ENCODE results near the gene C12orf57.

Gene C12orf57

GRCh38 chr12:6958609-6959057 is 14.8 kb downstream of the C12orf57 start:
- Mint-ChIP-seq H3K27ac (peak overlapping the region; percentile 98), H3K9me3 (no peaks in the 10 kb centered on the region), H3K4me1 (peaks cover 88 to 97% of the 10 kb centered on the region in 2 donors), H3K36me3 (peaks cover 72 to 92% of the 10 kb centered on the region in 2 donors), H3K4me3 (peak overlapping the region; percentile 89), H3K27me3 (no peaks in the 10 kb centered on the region)
- DNase-seq (no peak), ATAC-seq (replicated peaks) (no peak)

DNA sequence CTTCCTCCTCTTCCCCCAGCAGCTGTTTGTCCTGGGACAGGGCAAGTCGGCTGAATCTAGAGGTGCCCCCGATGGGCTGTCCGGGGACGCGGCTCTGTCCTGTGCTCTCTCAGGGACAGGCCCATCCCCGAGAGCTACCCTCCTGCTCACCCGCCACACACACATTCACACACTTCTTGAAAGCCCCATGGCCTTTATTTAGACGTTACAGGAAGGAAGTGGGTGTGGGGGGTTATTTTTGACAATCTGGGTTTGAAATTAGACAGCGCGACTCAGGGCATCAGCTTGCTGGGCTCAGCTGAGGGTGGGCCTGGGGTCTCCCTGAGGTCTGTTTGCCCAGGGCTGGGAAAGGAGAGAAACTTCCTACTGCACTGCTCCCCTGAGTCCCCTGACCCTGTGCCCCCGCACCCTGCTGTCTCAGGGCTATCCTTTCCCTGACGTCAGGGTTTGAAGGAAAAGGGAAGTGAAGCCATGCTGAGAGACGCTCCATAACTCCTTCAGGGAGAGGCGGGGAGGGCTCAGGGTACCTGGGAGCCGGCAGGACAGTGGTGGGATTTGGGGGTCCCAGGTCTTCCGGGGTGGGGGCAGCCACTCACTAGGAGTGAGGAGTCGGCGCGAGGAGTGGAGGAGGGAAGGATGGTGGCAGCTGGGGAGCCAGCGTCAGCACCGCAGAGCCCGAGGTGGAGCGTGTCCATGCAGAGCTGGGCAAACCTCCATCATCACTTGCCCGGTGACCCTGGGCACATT is 15.4 kb downstream of the C12orf57 start:
- Mint-ChIP-seq H3K4me3 (peak overlapping the region; percentile 89), H3K27ac (peak overlapping the region; percentile 98), H3K36me3 (peaks cover 68 to 86% of the 10 kb centered on the region in 2 donors), H3K9me3 (no peaks in the 10 kb centered on the region), H3K4me1 (peaks cover 84 to 96% of the 10 kb centered on the region in 2 donors), H3K27me3 (no peaks in the 10 kb centered on the region)
- ATAC-seq (replicated peaks) (peak; percentile 68 to 71), DNase-seq (peak; percentile 80)

DNA sequence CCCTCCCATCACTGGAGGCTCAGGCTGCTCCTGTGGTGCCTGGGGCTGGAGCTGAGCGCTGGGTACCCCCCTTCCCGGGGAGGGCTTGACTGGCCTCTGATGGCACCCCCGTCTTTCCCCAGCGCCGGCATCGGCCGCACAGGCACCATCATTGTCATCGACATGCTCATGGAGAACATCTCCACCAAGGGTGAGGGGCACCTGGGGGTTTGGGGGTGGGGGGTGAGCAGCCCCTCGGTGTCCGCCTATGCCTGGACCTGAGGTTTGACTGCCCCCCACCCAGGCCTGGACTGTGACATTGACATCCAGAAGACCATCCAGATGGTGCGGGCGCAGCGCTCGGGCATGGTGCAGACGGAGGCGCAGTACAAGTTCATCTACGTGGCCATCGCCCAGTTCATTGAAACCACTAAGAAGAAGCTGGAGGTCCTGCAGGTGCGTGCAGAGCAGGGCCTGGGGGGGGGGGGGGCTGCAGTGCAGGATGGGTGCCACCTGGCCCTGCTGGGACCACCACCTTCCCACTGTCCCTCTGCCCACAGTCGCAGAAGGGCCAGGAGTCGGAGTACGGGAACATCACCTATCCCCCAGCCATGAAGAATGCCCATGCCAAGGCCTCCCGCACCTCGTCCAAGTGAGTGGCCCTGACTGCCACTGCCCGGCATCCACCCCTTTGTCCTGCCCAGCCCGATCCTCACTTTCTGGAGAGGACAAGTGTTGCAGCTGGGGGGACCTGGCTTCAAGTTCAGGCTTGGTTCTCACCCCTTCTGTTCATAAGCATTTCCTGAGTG is 16.2 kb downstream of the C12orf57 start:
- Mint-ChIP-seq H3K4me1 (peaks cover 78 to 96% of the 10 kb centered on the region in 2 donors), H3K27ac (peak overlapping the region; percentile 98), H3K27me3 (no peaks in the 10 kb centered on the region), H3K9me3 (no peaks in the 10 kb centered on the region), H3K4me3 (peak overlapping the region; percentile 89), H3K36me3 (peaks cover 60 to 82% of the 10 kb centered on the region in 2 donors)
- ATAC-seq (replicated peaks) (no peak), DNase-seq (no peak)

DNA sequence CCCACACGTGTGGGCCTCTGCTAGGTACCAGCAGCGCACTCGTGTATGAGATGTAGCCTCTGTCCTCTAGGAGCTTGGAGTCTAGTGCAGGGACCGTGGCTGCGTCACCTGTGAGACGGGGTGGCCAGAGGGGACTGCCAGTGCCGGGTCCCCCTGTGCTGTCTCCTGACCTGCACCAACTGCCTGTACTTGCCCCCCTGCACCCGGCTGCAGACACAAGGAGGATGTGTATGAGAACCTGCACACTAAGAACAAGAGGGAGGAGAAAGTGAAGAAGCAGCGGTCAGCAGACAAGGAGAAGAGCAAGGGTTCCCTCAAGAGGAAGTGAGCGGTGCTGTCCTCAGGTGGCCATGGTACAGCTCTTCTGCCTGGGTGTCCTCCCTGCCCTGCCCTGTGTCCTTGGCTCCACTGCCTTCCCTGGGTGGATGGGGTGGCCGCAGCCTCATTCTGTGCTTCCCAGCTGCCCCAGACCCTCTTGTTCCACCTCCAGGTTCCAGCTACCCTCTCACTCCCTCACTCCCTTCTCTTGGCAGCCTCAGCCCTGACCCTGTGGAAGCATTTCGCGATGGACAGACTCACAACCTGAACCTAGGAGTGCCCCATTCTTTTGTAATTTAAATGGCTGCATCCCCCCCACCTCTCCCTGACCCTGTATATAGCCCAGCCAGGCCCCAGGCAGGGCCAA is 16.9 kb downstream of the C12orf57 start:
- ATAC-seq (replicated peaks) (peak; percentile 4 to 15), DNase-seq (peak; percentile 7)
- Mint-ChIP-seq H3K4me1 (peaks cover 79 to 96% of the 10 kb centered on the region in 2 donors), H3K4me3 (peak overlapping the region; percentile 89), H3K9me3 (no peaks in the 10 kb centered on the region), H3K36me3 (peaks cover 62 to 82% of the 10 kb centered on the region in 2 donors), H3K27ac (peak overlapping the region; percentile 98), H3K27me3 (no peaks in the 10 kb centered on the region)

DNA sequence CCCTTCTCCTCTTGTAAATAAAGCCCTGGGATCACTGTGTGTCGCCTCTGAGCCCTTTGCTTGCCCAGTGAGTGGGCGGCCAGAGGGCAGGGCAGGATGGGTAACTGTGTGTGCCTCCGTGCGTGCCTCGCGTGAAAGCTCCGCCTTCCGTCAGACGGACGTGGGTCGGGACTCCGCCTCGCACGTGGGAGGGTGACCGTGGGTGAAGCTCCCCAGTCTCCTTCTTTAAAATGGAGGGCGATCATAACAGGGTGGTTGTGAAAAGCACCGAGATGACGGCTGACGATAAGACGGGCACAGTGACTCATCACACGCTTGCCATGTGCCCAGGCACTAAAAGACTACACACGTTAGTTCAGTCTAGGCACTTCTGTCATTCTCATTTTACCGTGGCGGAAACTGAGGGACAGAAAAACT is 17.5 kb downstream of the C12orf57 start:
- Mint-ChIP-seq H3K4me3 (peak overlapping the region; percentile 89), H3K36me3 (peaks cover 60 to 81% of the 10 kb centered on the region in 2 donors), H3K27ac (peak overlapping the region; percentile 98), H3K4me1 (peaks cover 76 to 95% of the 10 kb centered on the region in 2 donors), H3K9me3 (no peaks in the 10 kb centered on the region), H3K27me3 (no peaks in the 10 kb centered on the region)
- peak; percentile 89 for DNase-seq
- ATAC-seq (replicated peaks): peak; percentile 52 to 54

- Mint-ChIP-seq H3K4me3 (peak overlapping the region; percentile 89), H3K36me3 (peaks cover 57 to 79% of the 10 kb centered on the region in 2 donors), H3K4me1 (peaks cover 73 to 95% of the 10 kb centered on the region in 2 donors), H3K27ac (peak overlapping the region; percentile 98), H3K27me3 (no peaks in the 10 kb centered on the region), H3K9me3 (no peaks in the 10 kb centered on the region)
- ATAC-seq (replicated peaks) (peak; percentile 13 to 16), DNase-seq (no peak)
Measured at GRCh38 chr12:6961695-6962284, 18.0 kb downstream of the C12orf57 start.

GRCh38 chr12:6962285-6963015 is 18.6 kb downstream of the C12orf57 start:
- DNase-seq (no peak), ATAC-seq (replicated peaks) (no peak)
- Mint-ChIP-seq H3K9me3 (no peaks in the 10 kb centered on the region), H3K27ac (peak overlapping the region; percentile 98), H3K4me3 (peak overlapping the region; percentile 89), H3K4me1 (peaks cover 71 to 90% of the 10 kb centered on the region in 2 donors), H3K36me3 (peaks cover 54 to 73% of the 10 kb centered on the region in 2 donors), H3K27me3 (no peaks in the 10 kb centered on the region)

GRCh38 chr12:6963016-6963731 is 19.4 kb downstream of the C12orf57 start:
- peak overlapping the region; percentile 98 for H3K27ac Mint-ChIP-seq
- no peaks in the 10 kb centered on the region for H3K9me3 Mint-ChIP-seq
- no peak for ATAC-seq (replicated peaks)
- H3K27me3 Mint-ChIP-seq: no peaks in the 10 kb centered on the region
- H3K36me3 Mint-ChIP-seq: peaks cover 55 to 71% of the 10 kb centered on the region in 2 donors
- H3K4me1 Mint-ChIP-seq: peaks cover 68 to 90% of the 10 kb centered on the region in 2 donors
- peak overlapping the region; percentile 2 to 33 for H3K4me3 Mint-ChIP-seq
- no peak for DNase-seq

GRCh38 chr12:6963791-6964413 is 20.1 kb downstream of the C12orf57 start:
- ATAC-seq (replicated peaks): no peak
- Mint-ChIP-seq H3K36me3 (peaks cover 52 to 71% of the 10 kb centered on the region in 2 donors), H3K9me3 (no peaks in the 10 kb centered on the region), H3K27me3 (no peaks in the 10 kb centered on the region), H3K4me3 (no peak overlapping the region), H3K4me1 (peaks cover 66 to 90% of the 10 kb centered on the region in 2 donors), H3K27ac (peak overlapping the region; percentile 89)
- DNase-seq: no peak

DNA sequence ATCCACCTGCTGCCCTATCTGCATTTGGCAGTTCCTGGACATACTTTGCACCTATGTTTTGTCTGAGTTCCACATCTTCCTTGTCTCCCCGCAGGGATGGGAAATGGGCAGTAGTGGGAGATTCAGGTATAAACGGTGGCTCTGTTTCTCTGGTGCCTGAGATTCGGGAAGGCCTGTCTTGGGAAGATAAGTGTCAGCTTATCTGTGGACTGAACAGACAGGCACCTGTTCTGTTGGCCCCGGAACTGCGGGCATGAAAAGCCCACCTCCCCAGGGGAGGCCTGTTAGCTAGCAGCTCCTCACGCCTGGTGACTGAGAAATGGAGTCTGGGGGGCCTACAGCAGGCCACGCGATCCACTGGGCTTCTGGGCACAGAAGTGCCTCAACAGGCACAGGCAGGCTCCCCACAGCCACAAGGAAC is 20.8 kb downstream of the C12orf57 start:
- Mint-ChIP-seq H3K9me3 (no peaks in the 10 kb centered on the region), H3K27me3 (no peaks in the 10 kb centered on the region), H3K36me3 (peaks cover 49 to 70% of the 10 kb centered on the region in 2 donors), H3K4me1 (peaks cover 64 to 90% of the 10 kb centered on the region in 2 donors), H3K4me3 (no peak overlapping the region), H3K27ac (peak overlapping the region; percentile 89)
- peak in 1 of 2 donors; percentile 1 for ATAC-seq (replicated peaks)
- DNase-seq: no peak

DNA sequence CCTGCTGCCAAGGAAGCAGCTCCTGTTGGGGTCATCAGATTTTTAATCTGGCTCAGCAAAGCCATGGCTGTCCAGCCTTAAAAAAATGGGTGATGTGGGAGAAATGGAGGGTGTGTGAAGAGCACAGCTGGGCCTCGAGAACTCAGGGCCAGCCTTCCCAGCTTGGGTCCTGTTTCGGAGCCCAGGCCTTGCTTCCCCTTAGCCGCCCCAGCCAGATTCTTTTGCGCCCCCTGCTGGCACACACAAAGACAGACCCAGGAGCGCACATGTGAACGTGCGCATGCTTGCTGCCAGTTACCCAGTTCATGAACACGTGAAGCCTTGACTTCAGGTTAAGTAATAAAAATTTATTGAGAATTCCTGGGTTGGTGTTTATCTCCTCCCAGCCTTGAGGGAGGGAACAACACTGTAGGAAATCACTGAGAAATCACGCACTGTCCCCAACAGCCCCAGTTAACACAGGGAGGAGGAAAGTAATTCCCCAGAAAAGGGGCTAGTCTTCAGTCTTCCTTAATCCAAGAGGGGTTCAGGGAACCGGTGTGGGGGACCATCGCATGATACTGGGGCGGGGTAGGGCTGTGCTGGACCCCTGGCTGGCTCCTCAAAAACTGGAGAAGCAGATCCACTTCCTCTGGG is 21.3 kb downstream of the C12orf57 start:
- no peaks in the 10 kb centered on the region for H3K27me3 Mint-ChIP-seq
- no peaks in the 10 kb centered on the region for H3K9me3 Mint-ChIP-seq
- peak; percentile 81 for DNase-seq
- H3K27ac Mint-ChIP-seq: peak overlapping the region; percentile 89
- H3K36me3 Mint-ChIP-seq: peaks cover 48 to 68% of the 10 kb centered on the region in 2 donors
- H3K4me1 Mint-ChIP-seq: peaks cover 58 to 85% of the 10 kb centered on the region in 2 donors
- peak; percentile 55 to 63 for ATAC-seq (replicated peaks)
- H3K4me3 Mint-ChIP-seq: no peak overlapping the region

DNA sequence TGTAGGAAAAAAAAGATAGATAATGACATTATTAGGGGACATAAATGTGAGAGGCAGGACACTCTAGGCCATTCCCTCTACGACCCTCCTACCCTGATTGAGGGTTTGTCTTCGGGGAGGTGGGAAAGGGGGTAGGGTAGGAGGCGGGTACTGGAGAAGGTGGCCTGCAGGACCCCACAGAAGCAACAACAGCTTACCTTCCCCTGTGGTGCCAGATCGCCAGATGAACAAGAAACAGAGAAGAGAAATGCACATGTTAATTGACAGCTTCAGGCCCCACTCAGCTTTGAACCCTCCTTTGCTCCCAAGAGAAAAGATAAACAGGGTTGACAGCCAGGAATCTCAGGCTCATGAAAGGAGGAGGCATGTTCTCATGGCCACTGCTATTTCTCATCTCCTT is 21.9 kb downstream of the C12orf57 start:
- no peak for DNase-seq
- H3K9me3 Mint-ChIP-seq: no peaks in the 10 kb centered on the region
- H3K36me3 Mint-ChIP-seq: peaks cover 43 to 64% of the 10 kb centered on the region in 2 donors
- H3K27me3 Mint-ChIP-seq: no peaks in the 10 kb centered on the region
- no peak for ATAC-seq (replicated peaks)
- peak overlapping the region; percentile 89 for H3K27ac Mint-ChIP-seq
- H3K4me3 Mint-ChIP-seq: no peak overlapping the region
- H3K4me1 Mint-ChIP-seq: peaks cover 53 to 81% of the 10 kb centered on the region in 2 donors

All from stimulated activated naive B cell treated with anti-CD40 and anti-IgM and Interleukin-4, amounts not matched to agents 10 μg/mL and 1 μg/mL and 100 μg/mL, for 72 hours (primary cell).